Panc1 (cell line): ENCODE results near the gene MAP3K2. TPM values are rescaled to one million over a fixed set of nuclear protein-coding genes. Genes with fewer than 3 reads are reported as not detected.

ENCODE experiments used
- ATAC-seq: fragments of 200-7000 bp; cut with Tn5 transposase; 2 replicates; pipeline ENCODE4 v1.9.1; 2020; ENCODE audit warnings: mild to moderate bottlenecking, moderate library complexity
- BruUV-seq: library from RNA; stranded (reverse); fragments of 400-500 nt; replicated peaks from 2 replicates; lab custom pipeline; 2021; lab: Mats Ljungman, UMichigan
- CTCF ChIA-PET: fragments of 300-600 bp; sonication (Branson Sonifier 250); formaldehyde crosslinking; loops from one replicate; lab custom pipeline; 2022; ENCODE audit warnings: antibody characterized with exemption; lab: Charles Lee
- POLR2A ChIA-PET: fragments of 300-600 bp; sonication (Branson Sonifier 250); formaldehyde crosslinking; loops from one replicate; lab custom pipeline; 2022; ENCODE audit warnings: antibody characterized with exemption; lab: Charles Lee
- DNase-seq: peaks from one replicate; pipeline ENCODE4 v3.0.0-alpha.2; 2010; ENCODE audit warnings: low read depth, low spot score
- H3K27ac ChIP-seq: 2 replicates; pipeline ENCODE4 v1.5.1; 2011; ENCODE audit warnings: mild to moderate bottlenecking, low read length, inconsistent platforms
- H3K27me3 ChIP-seq: fragments of 200-500 bp; sonication (Bioruptor generic); 2 replicates; pipeline ENCODE4 v1.6.0; 2014; ENCODE audit warnings: low read length, inconsistent platforms; ENCODE audit not compliant: control insufficient read depth, insufficient read depth
- H3K36me3 ChIP-seq: fragments of 200-500 bp; sonication (Bioruptor generic); 2 replicates; pipeline ENCODE4 v1.5.1; 2014; ENCODE audit warnings: inconsistent platforms, mild to moderate bottlenecking, low read length, moderate library complexity; ENCODE audit not compliant: control insufficient read depth, insufficient read depth
- H3K4me1 ChIP-seq: 2 replicates; pipeline ENCODE4 v1.5.1; 2011; ENCODE audit warnings: inconsistent platforms, mild to moderate bottlenecking, low read length, moderate library complexity; ENCODE audit not compliant: control insufficient read depth, insufficient read depth
- H3K4me3 ChIP-seq, 2 experiments: 2 replicates each; pipeline ENCODE4 v1.5.1; 2011 to 2012; ENCODE audit warnings: low read depth in 2 of 2, low read length in 2 of 2, mild to moderate bottlenecking in 2 of 2, inconsistent platforms in 1 of 2, moderate library complexity in 1 of 2
- H3K9me3 ChIP-seq: fragments of 200-500 bp; sonication (Bioruptor generic); 2 replicates; pipeline ENCODE4 v1.5.1; 2014; ENCODE audit warnings: low read depth, mild to moderate bottlenecking, inconsistent platforms, low read length, moderate library complexity; ENCODE audit not compliant: control insufficient read depth, insufficient read depth
- POLR2AphosphoS5 ChIP-seq: IDR thresholded peaks from 2 replicates; pipeline ENCODE4 v1.6.1; 2012; ENCODE audit warnings: mild to moderate bottlenecking, low read depth, low read length, moderate library complexity
- SIN3A ChIP-seq: IDR thresholded peaks from 2 replicates; pipeline ENCODE4 v1.6.1; 2012; ENCODE audit warnings: low read depth, mild to moderate bottlenecking, low read length, moderate library complexity, borderline replicate concordance; ENCODE audit not compliant: insufficient read depth
- TCF7L2 ChIP-seq: IDR thresholded peaks from 2 replicates; pipeline ENCODE4 v1.6.1; 2011; ENCODE audit warnings: mild to moderate bottlenecking, low read depth, low read length, inconsistent platforms
- in situ Hi-C: cut with HindIII; loops from 2 replicates; pipeline ENCODE4 v1.10.0; 2016; ENCODE audit warnings: low sequenced_read_pairs, low pct_unique_long_range_greater_than_20kb
- intact Hi-C: fragments of 100-400 bp; cut with micrococcal nuclease; formaldehyde crosslinking; loops from one replicate; pipeline ENCODE4 v1.10.0; 2022; ENCODE audit not compliant: unreplicated experiment
- total RNA-seq: library from RNA; stranded (reverse); gene quantifications from one replicate; pipeline ENCODE4 v1.2.1, GENCODE V29; 2021; ENCODE audit not compliant: unreplicated experiment
- TF ChIP-seq, protein P1 (sequence below): fragments of 450-650 bp; IDR thresholded peaks from 2 replicates; pipeline ENCODE4 v1.5.1; 2017; ENCODE audit warnings: mild to moderate bottlenecking
- TF ChIP-seq, protein P2 (sequence below), 2 experiments: IDR thresholded peaks; 2 replicates each; pipeline ENCODE4 v1.6.1; 2011 to 2012; ENCODE audit warnings: low read depth in 2 of 2, control low read depth in 1 of 2, low read length in 1 of 2, mild to moderate bottlenecking in 1 of 2, moderate library complexity in 1 of 2; ENCODE audit not compliant: insufficient read depth in 1 of 2

The MAP3K2 gene
- total RNA-seq, 1 experiment from 2014 or later = 70.6 TPM

DNA sequence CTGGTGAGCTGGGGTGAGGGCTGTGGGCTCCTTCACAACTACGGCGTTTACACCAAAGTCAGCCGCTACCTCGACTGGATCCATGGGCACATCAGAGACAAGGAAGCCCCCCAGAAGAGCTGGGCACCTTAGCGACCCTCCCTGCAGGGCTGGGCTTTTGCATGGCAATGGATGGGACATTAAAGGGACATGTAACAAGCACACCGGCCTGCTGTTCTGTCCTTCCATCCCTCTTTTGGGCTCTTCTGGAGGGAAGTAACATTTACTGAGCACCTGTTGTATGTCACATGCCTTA, 41.0 kb upstream of the MAP3K2 start:
- peaks cover 2% of the 10 kb centered on the region; the same call in 1 of the 2 replicates for H3K27me3 ChIP-seq
- H3K36me3 ChIP-seq = no peaks in the 10 kb centered on the region
- 0 out of 2 replicates have a peak, but pooled peaks cover 5% of the 10 kb centered on the region for H3K4me1 ChIP-seq
- no peak for ATAC-seq
- ChIA-PET CTCF (no interaction called here), POLR2A (no interaction called here)
- H3K27ac ChIP-seq = no peak overlapping the region
- no peak for DNase-seq
- H3K9me3 ChIP-seq = no peaks in the 10 kb centered on the region
- no peak overlapping the region for H3K4me3 ChIP-seq
- in situ Hi-C loops (no loop called here), intact Hi-C loops (no loop called here)
- no TSS peak for BruUV-seq
- TF ChIP-seq, protein P1, sequence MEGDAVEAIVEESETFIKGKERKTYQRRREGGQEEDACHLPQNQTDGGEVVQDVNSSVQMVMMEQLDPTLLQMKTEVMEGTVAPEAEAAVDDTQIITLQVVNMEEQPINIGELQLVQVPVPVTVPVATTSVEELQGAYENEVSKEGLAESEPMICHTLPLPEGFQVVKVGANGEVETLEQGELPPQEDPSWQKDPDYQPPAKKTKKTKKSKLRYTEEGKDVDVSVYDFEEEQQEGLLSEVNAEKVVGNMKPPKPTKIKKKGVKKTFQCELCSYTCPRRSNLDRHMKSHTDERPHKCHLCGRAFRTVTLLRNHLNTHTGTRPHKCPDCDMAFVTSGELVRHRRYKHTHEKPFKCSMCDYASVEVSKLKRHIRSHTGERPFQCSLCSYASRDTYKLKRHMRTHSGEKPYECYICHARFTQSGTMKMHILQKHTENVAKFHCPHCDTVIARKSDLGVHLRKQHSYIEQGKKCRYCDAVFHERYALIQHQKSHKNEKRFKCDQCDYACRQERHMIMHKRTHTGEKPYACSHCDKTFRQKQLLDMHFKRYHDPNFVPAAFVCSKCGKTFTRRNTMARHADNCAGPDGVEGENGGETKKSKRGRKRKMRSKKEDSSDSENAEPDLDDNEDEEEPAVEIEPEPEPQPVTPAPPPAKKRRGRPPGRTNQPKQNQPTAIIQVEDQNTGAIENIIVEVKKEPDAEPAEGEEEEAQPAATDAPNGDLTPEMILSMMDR = no peak

DNA sequence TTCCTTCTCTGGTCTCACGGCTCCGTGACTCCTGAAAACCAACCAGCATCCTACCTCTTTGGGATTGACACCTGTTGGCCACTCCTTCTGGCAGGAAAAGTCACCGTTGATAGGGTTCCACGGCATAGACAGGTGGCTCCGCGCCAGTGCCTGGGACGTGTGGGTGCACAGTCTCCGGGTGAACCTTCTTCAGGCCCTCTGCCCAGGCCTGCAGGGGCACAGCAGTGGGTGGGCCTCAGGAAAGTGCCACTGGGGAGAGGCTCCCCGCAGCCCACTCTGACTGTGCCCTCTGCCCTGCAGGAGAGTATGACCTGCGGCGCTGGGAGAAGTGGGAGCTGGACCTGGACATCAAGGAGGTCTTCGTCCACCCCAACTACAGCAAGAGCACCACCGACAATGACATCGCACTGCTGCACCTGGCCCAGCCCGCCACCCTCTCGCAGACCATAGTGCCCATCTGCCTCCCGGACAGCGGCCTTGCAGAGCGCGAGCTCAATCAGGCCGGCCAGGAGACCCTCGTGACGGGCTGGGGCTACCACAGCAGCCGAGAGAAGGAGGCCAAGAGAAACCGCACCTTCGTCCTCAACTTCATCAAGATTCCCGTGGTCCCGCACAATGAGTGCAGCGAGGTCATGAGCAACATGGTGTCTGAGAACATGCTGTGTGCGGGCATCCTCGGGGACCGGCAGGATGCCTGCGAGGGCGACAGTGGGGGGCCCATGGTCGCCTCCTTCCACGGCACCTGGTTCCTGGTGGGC, 40.5 kb upstream of the MAP3K2 start:
- ChIA-PET CTCF (interaction anchor here (0.5 kb wide), 1 partner anchor 161 kb away, joined by 3 read pairs; no protein-coding TSS in a partner anchor), POLR2A (no interaction called here)
- no peaks in the 10 kb centered on the region for H3K9me3 ChIP-seq
- TF ChIP-seq TCF7L2 (no peak), POLR2AphosphoS5 (no peak), SIN3A (no peak)
- TF ChIP-seq, protein P2, sequence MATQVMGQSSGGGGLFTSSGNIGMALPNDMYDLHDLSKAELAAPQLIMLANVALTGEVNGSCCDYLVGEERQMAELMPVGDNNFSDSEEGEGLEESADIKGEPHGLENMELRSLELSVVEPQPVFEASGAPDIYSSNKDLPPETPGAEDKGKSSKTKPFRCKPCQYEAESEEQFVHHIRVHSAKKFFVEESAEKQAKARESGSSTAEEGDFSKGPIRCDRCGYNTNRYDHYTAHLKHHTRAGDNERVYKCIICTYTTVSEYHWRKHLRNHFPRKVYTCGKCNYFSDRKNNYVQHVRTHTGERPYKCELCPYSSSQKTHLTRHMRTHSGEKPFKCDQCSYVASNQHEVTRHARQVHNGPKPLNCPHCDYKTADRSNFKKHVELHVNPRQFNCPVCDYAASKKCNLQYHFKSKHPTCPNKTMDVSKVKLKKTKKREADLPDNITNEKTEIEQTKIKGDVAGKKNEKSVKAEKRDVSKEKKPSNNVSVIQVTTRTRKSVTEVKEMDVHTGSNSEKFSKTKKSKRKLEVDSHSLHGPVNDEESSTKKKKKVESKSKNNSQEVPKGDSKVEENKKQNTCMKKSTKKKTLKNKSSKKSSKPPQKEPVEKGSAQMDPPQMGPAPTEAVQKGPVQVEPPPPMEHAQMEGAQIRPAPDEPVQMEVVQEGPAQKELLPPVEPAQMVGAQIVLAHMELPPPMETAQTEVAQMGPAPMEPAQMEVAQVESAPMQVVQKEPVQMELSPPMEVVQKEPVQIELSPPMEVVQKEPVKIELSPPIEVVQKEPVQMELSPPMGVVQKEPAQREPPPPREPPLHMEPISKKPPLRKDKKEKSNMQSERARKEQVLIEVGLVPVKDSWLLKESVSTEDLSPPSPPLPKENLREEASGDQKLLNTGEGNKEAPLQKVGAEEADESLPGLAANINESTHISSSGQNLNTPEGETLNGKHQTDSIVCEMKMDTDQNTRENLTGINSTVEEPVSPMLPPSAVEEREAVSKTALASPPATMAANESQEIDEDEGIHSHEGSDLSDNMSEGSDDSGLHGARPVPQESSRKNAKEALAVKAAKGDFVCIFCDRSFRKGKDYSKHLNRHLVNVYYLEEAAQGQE (IDR thresholded peaks at IDR 0.05; ENCODE audit: insufficient read depth in 1 of 2, low read depth in 2 of 2, low read length in 1 of 2) = no peak
- TF ChIP-seq, protein P1 = no peak
- H3K27me3 ChIP-seq = peaks cover 3% of the 10 kb centered on the region; the same call in 1 of the 2 replicates
- no peak overlapping the region for H3K27ac ChIP-seq
- H3K4me3 ChIP-seq = no peak overlapping the region
- BruUV-seq = no TSS peak
- 0 out of 2 replicates have a peak, but pooled peaks cover 7% of the 10 kb centered on the region for H3K4me1 ChIP-seq
- DNase-seq (no peak), ATAC-seq (no peak)
- in situ Hi-C loops (no loop called here), intact Hi-C loops (no loop called here)
- no peaks in the 10 kb centered on the region for H3K36me3 ChIP-seq
